ENCODE data around the gene URAD.

The URAD gene

GRCh38 chr13:27979765-27980279 is 8.7 kb downstream of the URAD start:
- H3K36me3 ChIP-seq (replicated peaks; ENCODE audit: insufficient read depth, low read length) = no peaks in the 10 kb centered on the region
- H3K4me3 ChIP-seq (ENCODE audit: low read length) = no peak overlapping the region
- no peaks in the 10 kb centered on the region for H3K4me1 ChIP-seq (ENCODE audit: low read length)
- H2AFZ ChIP-seq (ENCODE audit: low read length) = no peak overlapping the region
- H3K4me2 ChIP-seq (ENCODE audit: low read depth, low read length) = peak overlapping the region; percentile 6; the same call in 1 of the 2 replicates
- H3K9ac ChIP-seq (ENCODE audit: low read length) = no peak overlapping the region
- H3K27me3 ChIP-seq (replicated peaks; ENCODE audit: insufficient read depth, low read length) = no peaks in the 10 kb centered on the region
- H3K79me2 ChIP-seq (ENCODE audit: low read length) = no peaks in the 10 kb centered on the region
- H3F3A ChIP-seq (ENCODE audit: insufficient read depth, low read length) = no peaks in the 10 kb centered on the region
- no peaks in the 10 kb centered on the region for H4K20me1 ChIP-seq (ENCODE audit: insufficient read depth, low read length)
- no peaks in the 10 kb centered on the region for H3K9me2 ChIP-seq (replicated peaks; ENCODE audit: insufficient read depth, low read length)
- TF ChIP-seq CTCF (IDR thresholded peaks at IDR 0.05; ENCODE audit: low read length) = no peak
- TF ChIP-seq EZH2phosphoT487 (IDR thresholded peaks at IDR 0.05; ENCODE audit: low read length) = no peak
- no peak for TF ChIP-seq EZH2 (optimal IDR thresholded peaks at IDR 0.05; ENCODE audit: low read depth, low read length)
- no peak for DNase-seq
- H3K27ac ChIP-seq (ENCODE audit: low read length) = no peak overlapping the region
- no peaks in the 10 kb centered on the region for H3K9me3 ChIP-seq (replicated peaks; ENCODE audit: insufficient read depth, low read length)

GRCh38 chr13:27979001-27979643 is 9.4 kb downstream of the URAD start:
- TF ChIP-seq EZH2phosphoT487 (IDR thresholded peaks at IDR 0.05; ENCODE audit: low read length) (no peak), CTCF (IDR thresholded peaks at IDR 0.05; ENCODE audit: low read length) (no peak), EZH2 (optimal IDR thresholded peaks at IDR 0.05; ENCODE audit: low read depth, low read length) (no peak)
- Histone ChIP-seq H2AFZ (ENCODE audit: low read length) (no peak overlapping the region), H3K9me2 (replicated peaks; ENCODE audit: insufficient read depth, low read length) (no peaks in the 10 kb centered on the region), H3K27ac (ENCODE audit: low read length) (no peak overlapping the region), H3K9ac (ENCODE audit: low read length) (no peak overlapping the region), H4K20me1 (ENCODE audit: insufficient read depth, low read length) (no peaks in the 10 kb centered on the region), H3K9me3 (replicated peaks; ENCODE audit: insufficient read depth, low read length) (no peaks in the 10 kb centered on the region), H3F3A (ENCODE audit: insufficient read depth, low read length) (no peaks in the 10 kb centered on the region), H3K79me2 (ENCODE audit: low read length) (no peaks in the 10 kb centered on the region), H3K27me3 (replicated peaks; ENCODE audit: insufficient read depth, low read length) (no peaks in the 10 kb centered on the region), H3K36me3 (replicated peaks; ENCODE audit: insufficient read depth, low read length) (no peaks in the 10 kb centered on the region), H3K4me1 (ENCODE audit: low read length) (no peaks in the 10 kb centered on the region), H3K4me3 (ENCODE audit: low read length) (no peak overlapping the region), H3K4me2 (ENCODE audit: low read depth, low read length) (no peak overlapping the region)
- DNase-seq = no peak

GRCh38 chr13:27978301-27978968 is 10.1 kb downstream of the URAD start:
- H3K9ac ChIP-seq (ENCODE audit: low read length) = no peak overlapping the region
- H3K79me2 ChIP-seq (ENCODE audit: low read length) = no peaks in the 10 kb centered on the region

More at GRCh38 chr13:27978301-27978968, 10.1 kb downstream of the URAD start:
- H4K20me1 ChIP-seq (ENCODE audit: insufficient read depth, low read length) = no peaks in the 10 kb centered on the region
- H3K4me3 ChIP-seq (ENCODE audit: low read length) = no peak overlapping the region
- TF ChIP-seq CTCF (IDR thresholded peaks at IDR 0.05; ENCODE audit: low read length) (no peak), EZH2 (optimal IDR thresholded peaks at IDR 0.05; ENCODE audit: low read depth, low read length) (no peak), EZH2phosphoT487 (IDR thresholded peaks at IDR 0.05; ENCODE audit: low read length) (no peak)
- no peak overlapping the region for H2AFZ ChIP-seq (ENCODE audit: low read length)
- H3K9me3 ChIP-seq (replicated peaks; ENCODE audit: insufficient read depth, low read length) = no peaks in the 10 kb centered on the region
- H3K4me1 ChIP-seq (ENCODE audit: low read length) = no peaks in the 10 kb centered on the region
- no peaks in the 10 kb centered on the region for H3F3A ChIP-seq (ENCODE audit: insufficient read depth, low read length)
- no peaks in the 10 kb centered on the region for H3K9me2 ChIP-seq (replicated peaks; ENCODE audit: insufficient read depth, low read length)
- no peaks in the 10 kb centered on the region for H3K27me3 ChIP-seq (replicated peaks; ENCODE audit: insufficient read depth, low read length)
- no peak overlapping the region for H3K27ac ChIP-seq (ENCODE audit: low read length)
- no peaks in the 10 kb centered on the region for H3K36me3 ChIP-seq (replicated peaks; ENCODE audit: insufficient read depth, low read length)
- no peak overlapping the region for H3K4me2 ChIP-seq (ENCODE audit: low read depth, low read length)
- DNase-seq = no peak
